Measurements from ENCODE around the gene G3BP1.
A peak's percentile ranks its signal among the peaks of the same experiment; 100 is the strongest.
"Not testable (repeated sequence)": the region's sequence is repeated elsewhere in the genome, so short reads cannot be mapped to it uniquely, and the experiment has no call there.

The G3BP1 gene

DNA sequence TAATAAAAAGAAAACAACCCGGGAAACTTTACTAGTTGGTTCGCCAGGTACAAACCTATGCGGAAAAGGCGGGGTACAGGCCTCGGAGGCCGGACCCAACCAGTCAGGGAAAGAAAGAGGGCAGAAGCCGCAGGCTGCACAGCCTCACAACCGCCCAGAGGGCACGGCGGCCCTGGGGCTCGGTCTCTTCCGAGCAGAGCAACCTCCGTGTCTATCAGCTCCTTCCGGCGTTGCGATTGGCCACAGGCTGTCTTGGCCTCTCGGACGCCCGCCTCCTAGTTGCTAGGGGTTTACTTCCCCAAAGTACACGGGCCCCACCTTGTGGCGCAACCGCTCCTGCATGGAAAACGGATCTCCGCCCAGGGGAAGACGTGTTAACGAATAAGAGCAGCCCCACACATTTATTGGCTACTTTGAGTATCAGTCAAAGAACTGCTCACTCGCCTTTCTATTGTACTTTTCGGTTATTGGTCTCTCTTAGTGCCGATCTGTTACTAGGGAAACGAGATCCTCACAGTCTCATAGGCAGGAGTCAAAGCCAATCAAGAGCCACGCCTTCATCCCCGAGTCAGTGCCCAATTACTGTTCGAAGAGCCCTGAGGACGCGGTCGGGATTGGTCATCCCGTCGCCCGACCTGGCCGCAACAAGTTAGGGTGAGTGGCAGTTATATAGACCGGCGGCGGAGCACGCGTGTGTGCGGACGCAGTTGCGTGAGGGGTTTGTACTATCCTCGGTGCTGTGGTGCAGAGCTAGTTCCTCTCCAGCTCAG lies at the start of gene G3BP1:
G3BP1 (plus strand) TSS at position 696 of the 770 bp plus-strand sequence. CDS start 14,667 bp downstream, outside the sequence.
- peak; percentile 100 for DNase-seq (ENCODE audit: low spot score)

- DNase-seq (ENCODE audit: low spot score): no peak
Measured at GRCh38 chr5:151722546-151722945, 49.2 kb upstream of the G3BP1 start.

GRCh38 chr5:151724360-151724759 lies 47.4 kb upstream of the G3BP1 start:
- DNase-seq (ENCODE audit: low spot score): no peak

GRCh38 chr5:151729597-151729996 lies 42.2 kb upstream of the G3BP1 start:
- DNase-seq (ENCODE audit: low spot score): not testable (repeated sequence)

- no peak for DNase-seq (ENCODE audit: low spot score)
Measured at GRCh38 chr5:151730381-151730780, 41.4 kb upstream of the G3BP1 start.

- DNase-seq (ENCODE audit: low spot score): no peak
Measured at GRCh38 chr5:151733358-151734063, 38.2 kb upstream of the G3BP1 start.

GRCh38 chr5:151734064-151734408 lies 37.7 kb upstream of the G3BP1 start:
- no peak for DNase-seq (ENCODE audit: low spot score)

DNA sequence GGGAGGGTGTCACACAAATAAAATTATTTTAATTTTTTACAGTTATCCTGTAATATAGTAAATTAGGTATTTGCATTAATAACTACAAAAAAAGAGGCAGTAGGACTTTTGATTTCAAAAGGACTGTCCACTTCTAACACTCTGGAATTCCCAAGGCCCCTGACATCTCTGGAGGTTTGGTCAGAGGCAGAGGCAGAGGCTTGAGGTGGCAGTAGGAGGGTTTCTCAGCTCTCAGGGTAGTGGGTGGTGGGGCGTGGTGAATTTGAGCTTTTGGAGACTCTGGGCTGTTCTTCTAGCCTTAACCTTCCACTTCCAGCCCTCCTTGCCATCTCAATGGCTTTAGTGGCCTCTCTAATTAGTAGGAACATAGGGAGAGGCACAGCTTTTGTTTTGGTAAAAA lies 36.1 kb upstream of the G3BP1 start:
- DNase-seq (ENCODE audit: low spot score): no peak

DNA sequence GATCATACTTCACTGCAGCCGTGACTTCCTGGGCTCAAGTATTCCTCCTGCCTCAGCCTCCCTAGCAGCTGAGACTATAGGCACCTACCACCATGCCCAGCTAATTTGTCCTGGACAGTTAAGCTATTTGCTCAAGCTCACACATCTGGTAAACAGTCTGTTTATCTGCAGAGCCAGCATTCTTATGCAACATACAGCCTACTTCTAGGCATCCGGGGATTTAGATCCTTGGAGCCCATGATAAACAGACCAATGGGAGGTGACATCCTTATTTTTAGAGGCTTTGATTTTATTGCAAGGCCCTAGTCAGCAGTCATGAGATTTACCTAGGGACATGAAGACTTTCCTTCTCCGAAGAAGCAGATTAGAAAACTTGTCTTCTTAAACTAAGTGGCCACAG lies 34.3 kb upstream of the G3BP1 start:
- DNase-seq (ENCODE audit: low spot score): no peak

DNA sequence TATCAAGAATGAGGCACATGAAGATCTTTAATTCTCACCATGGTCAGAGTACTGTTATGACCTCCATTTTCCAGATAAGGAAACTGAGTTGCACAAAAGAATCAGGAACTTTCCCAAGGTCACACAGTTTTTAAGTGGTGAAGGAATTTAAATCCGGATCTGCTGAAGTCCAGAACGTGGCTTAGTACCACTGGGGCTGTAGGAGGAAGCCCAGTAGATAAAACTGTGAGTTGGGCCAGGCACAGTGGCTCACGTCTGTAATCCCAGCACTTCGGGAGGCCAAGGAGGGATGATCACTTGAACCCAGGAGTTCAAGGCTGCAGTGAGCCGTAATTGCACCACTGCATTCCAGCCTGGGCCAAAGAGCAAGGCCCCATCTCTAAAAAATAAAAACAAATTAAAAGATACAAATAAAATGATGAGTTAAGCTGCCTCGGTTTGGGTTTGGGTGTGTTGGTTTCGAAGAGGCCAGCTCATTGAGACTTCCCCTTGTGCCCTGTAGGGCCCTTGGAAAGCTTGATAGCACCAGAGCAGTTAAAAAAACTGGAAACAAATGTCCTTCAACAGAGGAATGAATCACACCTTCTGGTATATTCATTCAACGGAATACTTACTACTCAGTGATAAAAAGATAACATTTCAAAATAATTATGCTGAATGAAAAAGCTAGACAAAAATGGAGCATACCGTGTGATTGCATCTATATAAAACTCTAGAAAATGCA lies 33.5 kb upstream of the G3BP1 start:
- no peak for DNase-seq (ENCODE audit: low spot score)

DNA sequence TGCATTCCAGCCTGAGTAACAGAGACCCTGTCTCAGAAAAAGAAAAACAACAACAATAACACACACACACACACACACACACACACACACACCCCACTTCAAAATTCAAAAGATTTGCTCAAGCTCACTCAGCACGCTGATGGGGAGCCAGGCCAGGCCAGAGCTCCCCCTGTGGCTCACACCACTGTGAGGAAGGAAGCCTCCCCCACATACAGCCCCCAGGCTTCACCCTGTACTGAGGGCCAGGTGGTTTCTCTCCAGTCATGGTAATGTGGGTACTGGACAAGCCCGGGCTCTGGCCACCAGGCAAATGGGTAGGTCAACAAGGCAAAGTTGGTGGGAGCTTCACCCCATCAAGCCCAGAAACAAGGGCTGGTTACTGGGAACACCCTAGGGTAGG lies 32.4 kb upstream of the G3BP1 start:
- no peak for DNase-seq (ENCODE audit: low spot score)

DNA sequence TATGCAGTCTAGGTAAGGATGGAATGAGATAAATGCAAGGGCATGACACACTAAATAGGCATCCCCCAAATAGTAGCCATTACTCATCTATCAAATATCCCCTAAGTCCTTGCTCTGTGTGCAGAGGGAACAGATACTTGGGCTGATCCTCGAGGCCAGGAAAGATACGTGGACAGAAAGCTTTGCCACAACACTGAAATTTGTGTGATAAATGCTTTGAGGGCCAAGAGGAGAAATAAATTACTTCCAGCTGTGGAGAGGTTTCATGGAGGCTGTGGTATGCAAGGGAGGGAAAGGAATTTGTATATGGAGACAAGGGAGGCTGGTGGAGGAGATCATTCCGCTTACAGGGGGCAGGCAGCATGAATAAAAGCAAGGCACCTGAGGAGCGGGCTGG lies 31.8 kb upstream of the G3BP1 start:
- no peak for DNase-seq (ENCODE audit: low spot score)

GRCh38 chr5:151740336-151740942 lies 31.3 kb upstream of the G3BP1 start:
- peak; percentile 77 for DNase-seq (ENCODE audit: low spot score)

DNA sequence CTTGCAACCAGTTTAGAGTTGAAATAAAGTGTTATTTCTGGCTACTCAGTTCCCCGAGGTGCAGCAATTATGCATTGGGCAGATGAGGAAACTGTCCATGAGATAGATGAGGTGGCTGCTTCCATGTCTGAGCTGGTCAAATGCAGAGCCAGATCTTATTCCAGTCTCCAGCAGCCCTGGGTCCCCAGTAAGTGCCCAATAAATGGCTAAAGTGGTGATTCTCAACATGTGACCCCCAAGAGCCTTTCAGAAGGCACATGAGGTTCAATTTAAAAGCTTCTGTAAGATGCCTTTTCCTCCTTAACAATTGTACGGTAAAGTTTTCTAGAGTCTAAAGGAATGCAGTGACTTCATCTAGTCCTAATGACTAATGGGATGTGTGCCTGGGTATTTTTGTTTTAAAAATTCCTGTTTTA lies 30.8 kb upstream of the G3BP1 start:
- DNase-seq (ENCODE audit: low spot score): no peak

GRCh38 chr5:151741678-151742423 lies 29.9 kb upstream of the G3BP1 start:
- DNase-seq (ENCODE audit: low spot score): no peak

DNA sequence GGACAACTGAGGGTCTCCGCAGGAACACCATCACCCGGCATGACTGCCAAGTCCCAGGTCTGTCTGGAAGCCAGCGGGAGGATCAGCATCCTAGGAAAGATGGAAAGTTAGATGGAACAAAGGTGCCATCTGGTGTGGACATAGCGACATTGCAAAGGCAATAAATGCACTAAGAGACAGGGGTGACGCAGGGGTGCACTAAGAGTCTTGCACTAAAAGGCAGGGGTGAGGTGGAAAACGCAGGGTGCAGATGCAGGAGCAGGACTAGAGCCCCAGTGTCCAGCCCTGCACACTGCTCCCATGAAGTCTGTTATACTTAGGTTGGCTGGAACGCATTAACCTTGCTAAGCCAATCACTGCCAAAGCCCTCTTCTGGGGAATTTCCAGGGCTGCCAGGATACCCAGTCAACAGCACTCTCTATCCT lies 28.9 kb upstream of the G3BP1 start:
- DNase-seq (ENCODE audit: low spot score): peak; percentile 38

GRCh38 chr5:151743530-151743929 lies 28.2 kb upstream of the G3BP1 start:
- DNase-seq (ENCODE audit: low spot score): no peak

- DNase-seq (ENCODE audit: low spot score): no peak
Measured at GRCh38 chr5:151745071-151745705, 26.6 kb upstream of the G3BP1 start.

- no peak for DNase-seq (ENCODE audit: low spot score)
Measured at GRCh38 chr5:151750121-151750520, 21.6 kb upstream of the G3BP1 start.

- DNase-seq (ENCODE audit: low spot score): no peak
Measured at GRCh38 chr5:151751091-151751490, 20.7 kb upstream of the G3BP1 start.

DNA sequence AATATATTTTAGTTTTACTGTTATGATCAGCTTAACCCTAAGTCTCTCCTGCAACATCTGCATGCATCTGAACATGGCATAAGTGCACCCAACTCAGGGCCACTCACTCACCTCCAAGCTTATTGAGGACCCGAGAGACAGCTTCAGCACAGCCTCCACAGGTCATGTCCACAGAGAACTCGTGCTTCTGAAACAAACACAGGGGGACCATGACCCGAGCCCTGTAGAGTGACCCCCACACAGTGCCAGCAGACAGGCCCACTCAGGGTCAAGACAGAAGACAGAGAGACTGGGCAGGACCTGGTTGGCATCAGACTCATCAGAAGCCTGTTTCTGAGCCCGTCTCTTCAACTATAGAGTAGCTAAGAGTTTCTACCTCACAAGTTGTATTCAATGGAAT lies 20.2 kb upstream of the G3BP1 start:
- no peak for DNase-seq (ENCODE audit: low spot score)

All from NAMALWA (cell line).